ENCODE measurements around the gene ZNF419. TPM values are rescaled to one million over a fixed set of nuclear protein-coding genes. Genes with fewer than 3 reads are reported as not detected.

Gene ZNF419
- total RNA-seq, 1 donor from 2014 or later = 31.0 TPM

DNA sequence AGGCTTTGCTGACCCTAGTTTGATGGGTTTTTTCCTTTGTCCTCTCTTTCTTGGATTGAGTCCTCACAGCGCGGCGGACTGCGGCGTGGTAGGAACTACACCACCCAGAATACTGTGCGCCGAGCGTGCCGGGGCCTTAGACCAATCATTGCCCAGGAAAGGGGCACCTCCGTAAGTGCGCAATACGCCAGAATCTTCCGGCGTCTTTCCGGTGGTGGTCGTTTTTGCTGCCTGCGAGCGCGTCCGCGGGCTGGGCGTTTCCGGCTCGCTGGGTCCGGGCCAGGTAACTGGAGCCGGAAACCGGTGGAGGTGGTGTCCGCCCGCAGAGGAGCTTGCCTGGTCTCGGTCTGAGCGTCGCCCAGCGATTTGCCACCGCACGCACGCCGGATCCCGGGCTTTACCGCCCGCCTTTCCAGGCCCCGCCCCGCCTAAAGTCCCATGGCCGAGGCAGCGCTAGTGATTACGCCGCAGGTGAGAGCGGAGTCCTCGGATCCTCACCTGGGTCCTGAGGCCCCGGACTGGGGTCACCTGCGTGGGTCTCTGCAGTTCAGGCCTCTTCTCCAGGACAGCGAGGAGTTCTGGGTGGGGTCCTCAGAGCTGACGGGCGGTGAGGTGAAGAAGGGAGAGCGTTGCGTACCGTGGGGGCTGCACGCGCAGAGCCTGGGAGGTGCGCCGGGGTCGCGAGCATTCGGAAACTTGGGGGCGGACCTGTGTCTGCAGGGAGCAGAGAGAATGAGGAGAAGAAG lies 39.8 kb downstream of the ZNF419 start, which contains the start of gene ZNF549:
TSS of gene ZNF549 (plus strand) at position 221 of the 746 bp plus-strand sequence. CDS start at position 439, 218 bp downstream.
- no peak for FAIRE-seq
- DNase-seq (ENCODE audit: low spot score in 2 of 2) = peak; percentile 80 to 92

DNA sequence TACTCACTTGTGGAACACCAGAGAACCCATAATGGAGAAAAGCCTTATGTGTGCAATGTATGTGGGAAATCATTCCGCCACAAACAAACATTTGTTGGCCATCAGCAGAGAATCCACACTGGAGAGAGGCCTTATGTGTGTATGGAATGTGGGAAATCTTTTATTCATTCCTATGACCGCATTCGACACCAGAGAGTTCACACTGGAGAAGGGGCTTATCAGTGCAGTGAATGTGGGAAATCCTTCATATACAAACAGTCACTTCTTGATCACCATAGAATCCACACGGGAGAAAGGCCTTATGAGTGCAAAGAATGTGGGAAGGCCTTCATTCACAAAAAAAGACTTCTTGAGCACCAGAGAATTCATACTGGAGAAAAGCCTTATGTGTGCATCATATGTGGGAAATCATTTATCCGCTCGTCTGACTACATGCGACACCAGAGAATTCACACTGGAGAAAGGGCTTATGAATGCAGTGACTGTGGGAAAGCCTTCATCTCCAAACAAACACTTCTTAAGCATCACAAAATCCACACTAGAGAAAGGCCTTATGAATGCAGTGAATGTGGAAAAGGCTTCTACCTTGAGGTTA lies 50.5 kb downstream of the ZNF419 start:
- DNase-seq (ENCODE audit: low spot score in 2 of 2) = no peak
- no peak for FAIRE-seq

Small RNAs within 50 kb of the gene (small RNA-seq; reads per million reads assigned to genes)
- not detected for gene VN1R107P

Other genes with a start within 250 kb of the ZNF419 start
- gene ZNF805, start 247.1 kb upstream of the ZNF419 start, total RNA-seq = 28.9 TPM
- gene ZNF460, start 207.3 kb upstream of the ZNF419 start, total RNA-seq = 126 TPM
- gene ZNF543, start 167.3 kb upstream of the ZNF419 start, total RNA-seq = 34.2 TPM
- 26.5 TPM for gene ZNF304, start 136.5 kb upstream of the ZNF419 start, total RNA-seq
- 36.7 TPM for gene TRAPPC2B, start 124.2 kb upstream of the ZNF419 start, total RNA-seq
- 13.5 TPM for gene ZNF547, start 124.2 kb upstream of the ZNF419 start, total RNA-seq
- 45.7 TPM for gene ZNF548, start 97.9 kb upstream of the ZNF419 start, total RNA-seq
- gene ZNF17, start 76.6 kb upstream of the ZNF419 start, total RNA-seq = 27.7 TPM
- 37.9 TPM for gene ZNF749, start 52.4 kb upstream of the ZNF419 start, total RNA-seq
- 4.9 TPM for gene VN1R1, start 30.6 kb upstream of the ZNF419 start, total RNA-seq
- 66.0 TPM for gene ZNF772, start 10.2 kb upstream of the ZNF419 start, total RNA-seq
- 16.7 TPM for gene ZNF773, start 12.2 kb downstream of the ZNF419 start, total RNA-seq
- 20.0 TPM for gene ZNF549, start 39.6 kb downstream of the ZNF419 start, total RNA-seq
- 11.4 TPM for gene ZNF550, start 72.1 kb downstream of the ZNF419 start, total RNA-seq
- 12.2 TPM for gene ZNF416, start 91.2 kb downstream of the ZNF419 start, total RNA-seq
- 29.8 TPM for gene ZIK1, start 96.4 kb downstream of the ZNF419 start, total RNA-seq
- 3.7 TPM for gene ZNF530, start 112.1 kb downstream of the ZNF419 start, total RNA-seq
- 37.5 TPM for gene ZNF134, start 126.5 kb downstream of the ZNF419 start, total RNA-seq
- gene ZNF211, start 145.4 kb downstream of the ZNF419 start, total RNA-seq = 27.3 TPM
- not detected for gene ZSCAN4, start 181.2 kb downstream of the ZNF419 start, total RNA-seq
- gene ZNF551, start 194.2 kb downstream of the ZNF419 start, total RNA-seq = 24.5 TPM
- 33.0 TPM for gene ZNF154, start 221.5 kb downstream of the ZNF419 start, total RNA-seq
- gene ZNF671, start 239.9 kb downstream of the ZNF419 start, total RNA-seq = 33.4 TPM